Ishikawa (cell line): ENCODE measurements around the gene SGK2.

Experiments used
- CEBPB ChIP-seq: IDR thresholded peaks from 2 replicates; pipeline ENCODE4 v1.6.1; 2012
- CREB1 ChIP-seq: IDR thresholded peaks from 2 replicates; pipeline ENCODE4 v1.6.1; 2012; ENCODE audit warnings: low read depth
- EGR1 ChIP-seq: IDR thresholded peaks from 2 replicates; pipeline ENCODE4 v1.6.1; 2012
- EP300 ChIP-seq: IDR thresholded peaks from 2 replicates; pipeline ENCODE4 v1.6.1; 2012; ENCODE audit warnings: borderline replicate concordance
- FOXM1 ChIP-seq: IDR thresholded peaks from 2 replicates; pipeline ENCODE4 v1.6.1; 2012; ENCODE audit warnings: low read depth, borderline replicate concordance
- NFIC ChIP-seq: IDR thresholded peaks from 2 replicates; pipeline ENCODE4 v1.6.1; 2012
- RAD21 ChIP-seq: IDR thresholded peaks from 2 replicates; pipeline ENCODE4 v1.6.1; 2012; ENCODE audit warnings: low read depth
- TAF1 ChIP-seq: IDR thresholded peaks from 2 replicates; pipeline ENCODE4 v1.6.1; 2012; ENCODE audit warnings: low read depth, mild to moderate bottlenecking
- TCF12 ChIP-seq: IDR thresholded peaks from 2 replicates; pipeline ENCODE4 v1.6.1; 2012; ENCODE audit warnings: low read depth
- TEAD4 ChIP-seq: IDR thresholded peaks from 2 replicates; pipeline ENCODE4 v1.6.1; 2012
- YY1 ChIP-seq: IDR thresholded peaks from 2 replicates; pipeline ENCODE4 v1.6.1; 2012; ENCODE audit warnings: low read depth
- ZBTB7A ChIP-seq: IDR thresholded peaks from 2 replicates; pipeline ENCODE4 v1.6.1; 2012; ENCODE audit warnings: low read depth
- TF ChIP-seq, protein P1 (sequence below): IDR thresholded peaks from 2 replicates; pipeline ENCODE4 v1.6.1; 2012
- TF ChIP-seq, protein P2 (sequence below): IDR thresholded peaks from 2 replicates; pipeline ENCODE4 v1.6.1; 2012; ENCODE audit warnings: low read depth, mild to moderate bottlenecking
- TF ChIP-seq, protein P3 (sequence below): IDR thresholded peaks from 2 replicates; pipeline ENCODE4 v1.6.1; 2012

Gene SGK2

DNA sequence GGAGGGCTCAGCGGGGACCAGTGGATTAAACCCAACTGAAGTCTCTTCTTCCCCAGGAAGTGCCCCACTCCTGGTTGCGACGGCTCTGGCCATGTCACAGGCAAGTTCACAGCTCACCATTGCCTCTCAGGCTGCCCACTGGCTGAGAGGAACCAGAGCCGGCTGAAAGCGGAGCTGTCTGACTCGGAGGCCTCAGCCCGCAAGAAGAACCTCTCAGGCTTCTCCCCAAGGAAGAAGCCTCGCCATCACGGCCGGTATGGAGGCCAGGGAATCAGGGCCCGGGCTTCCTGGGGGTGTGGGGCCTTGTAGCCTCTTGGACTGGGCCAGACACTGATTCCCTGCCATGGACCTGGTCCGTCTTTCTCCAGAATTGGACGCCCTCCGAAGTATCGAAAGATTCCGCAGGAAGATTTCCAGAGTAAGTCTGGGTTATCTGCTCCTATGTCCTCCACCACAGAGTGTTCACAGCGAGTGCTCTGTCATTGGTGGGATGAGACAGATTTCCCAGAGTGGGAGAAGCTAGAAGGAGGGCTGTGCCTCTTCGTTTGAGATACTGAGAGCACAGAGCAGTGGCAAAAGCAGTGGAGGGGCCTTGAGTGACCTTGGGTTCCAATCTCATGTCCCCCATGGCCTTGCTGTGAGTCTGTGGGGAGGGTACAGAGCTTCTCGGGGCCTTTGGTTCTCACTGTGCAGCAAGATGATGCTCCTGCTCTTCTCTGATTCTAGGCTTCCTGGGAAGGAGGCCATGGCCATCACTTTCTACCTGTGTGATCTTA lies 22.6 kb upstream of the SGK2 start:
- no peak for TF ChIP-seq RAD21
- TF ChIP-seq YY1, result no peak
- TF ChIP-seq CREB1, result no peak
- no peak for TF ChIP-seq CEBPB
- no peak for TF ChIP-seq NFIC
- TF ChIP-seq, protein P1, sequence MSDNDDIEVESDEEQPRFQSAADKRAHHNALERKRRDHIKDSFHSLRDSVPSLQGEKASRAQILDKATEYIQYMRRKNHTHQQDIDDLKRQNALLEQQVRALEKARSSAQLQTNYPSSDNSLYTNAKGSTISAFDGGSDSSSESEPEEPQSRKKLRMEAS, result no peak
- no peak for TF ChIP-seq EP300
- TF ChIP-seq EGR1, result no peak
- TF ChIP-seq, protein P2, sequence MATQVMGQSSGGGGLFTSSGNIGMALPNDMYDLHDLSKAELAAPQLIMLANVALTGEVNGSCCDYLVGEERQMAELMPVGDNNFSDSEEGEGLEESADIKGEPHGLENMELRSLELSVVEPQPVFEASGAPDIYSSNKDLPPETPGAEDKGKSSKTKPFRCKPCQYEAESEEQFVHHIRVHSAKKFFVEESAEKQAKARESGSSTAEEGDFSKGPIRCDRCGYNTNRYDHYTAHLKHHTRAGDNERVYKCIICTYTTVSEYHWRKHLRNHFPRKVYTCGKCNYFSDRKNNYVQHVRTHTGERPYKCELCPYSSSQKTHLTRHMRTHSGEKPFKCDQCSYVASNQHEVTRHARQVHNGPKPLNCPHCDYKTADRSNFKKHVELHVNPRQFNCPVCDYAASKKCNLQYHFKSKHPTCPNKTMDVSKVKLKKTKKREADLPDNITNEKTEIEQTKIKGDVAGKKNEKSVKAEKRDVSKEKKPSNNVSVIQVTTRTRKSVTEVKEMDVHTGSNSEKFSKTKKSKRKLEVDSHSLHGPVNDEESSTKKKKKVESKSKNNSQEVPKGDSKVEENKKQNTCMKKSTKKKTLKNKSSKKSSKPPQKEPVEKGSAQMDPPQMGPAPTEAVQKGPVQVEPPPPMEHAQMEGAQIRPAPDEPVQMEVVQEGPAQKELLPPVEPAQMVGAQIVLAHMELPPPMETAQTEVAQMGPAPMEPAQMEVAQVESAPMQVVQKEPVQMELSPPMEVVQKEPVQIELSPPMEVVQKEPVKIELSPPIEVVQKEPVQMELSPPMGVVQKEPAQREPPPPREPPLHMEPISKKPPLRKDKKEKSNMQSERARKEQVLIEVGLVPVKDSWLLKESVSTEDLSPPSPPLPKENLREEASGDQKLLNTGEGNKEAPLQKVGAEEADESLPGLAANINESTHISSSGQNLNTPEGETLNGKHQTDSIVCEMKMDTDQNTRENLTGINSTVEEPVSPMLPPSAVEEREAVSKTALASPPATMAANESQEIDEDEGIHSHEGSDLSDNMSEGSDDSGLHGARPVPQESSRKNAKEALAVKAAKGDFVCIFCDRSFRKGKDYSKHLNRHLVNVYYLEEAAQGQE, result no peak
- no peak for TF ChIP-seq TCF12
- TF ChIP-seq ZBTB7A, result no peak

DNA sequence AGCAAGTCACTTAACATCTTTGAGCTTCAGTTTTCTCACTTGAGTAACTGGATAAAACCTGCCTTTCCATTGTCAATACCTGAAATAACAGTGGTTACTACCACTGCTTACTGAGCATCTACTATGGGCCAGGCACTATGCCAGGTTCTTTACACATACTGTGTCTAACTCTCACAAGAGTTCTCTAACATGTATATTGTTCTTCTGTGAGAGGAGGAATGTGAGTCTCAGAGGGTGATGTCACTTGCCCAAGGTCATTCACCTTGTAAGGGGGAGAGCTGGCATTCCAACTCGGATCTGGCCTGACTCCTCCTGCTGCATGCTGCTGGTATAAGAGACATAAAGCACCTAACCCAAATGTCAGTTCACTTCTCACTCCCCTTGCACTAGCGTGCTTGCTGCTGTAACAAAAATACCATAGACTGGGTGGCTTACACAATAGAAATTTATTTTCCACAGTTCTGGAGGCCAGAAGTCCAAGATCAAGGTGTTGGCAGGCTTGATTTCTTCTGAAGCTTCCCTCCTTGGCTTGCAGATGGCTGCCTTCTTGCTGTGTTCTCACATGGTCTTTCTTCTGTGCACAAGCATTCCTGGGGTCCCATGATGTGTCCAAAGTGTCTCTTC lies 21.9 kb upstream of the SGK2 start:
- no peak for TF ChIP-seq TCF12
- no peak for TF ChIP-seq YY1
- no peak for TF ChIP-seq CREB1
- TF ChIP-seq, protein P2, result no peak
- TF ChIP-seq, protein P3, sequence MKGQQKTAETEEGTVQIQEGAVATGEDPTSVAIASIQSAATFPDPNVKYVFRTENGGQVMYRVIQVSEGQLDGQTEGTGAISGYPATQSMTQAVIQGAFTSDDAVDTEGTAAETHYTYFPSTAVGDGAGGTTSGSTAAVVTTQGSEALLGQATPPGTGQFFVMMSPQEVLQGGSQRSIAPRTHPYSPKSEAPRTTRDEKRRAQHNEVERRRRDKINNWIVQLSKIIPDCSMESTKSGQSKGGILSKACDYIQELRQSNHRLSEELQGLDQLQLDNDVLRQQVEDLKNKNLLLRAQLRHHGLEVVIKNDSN, result no peak
- no peak for TF ChIP-seq NFIC
- no peak for TF ChIP-seq RAD21
- no peak for TF ChIP-seq TEAD4
- TF ChIP-seq CEBPB, result no peak
- TF ChIP-seq, protein P1, result no peak
- TF ChIP-seq ZBTB7A, result no peak
- TF ChIP-seq TAF1, result no peak
- no peak for TF ChIP-seq FOXM1
- TF ChIP-seq EGR1, result no peak
- TF ChIP-seq EP300, result no peak

DNA sequence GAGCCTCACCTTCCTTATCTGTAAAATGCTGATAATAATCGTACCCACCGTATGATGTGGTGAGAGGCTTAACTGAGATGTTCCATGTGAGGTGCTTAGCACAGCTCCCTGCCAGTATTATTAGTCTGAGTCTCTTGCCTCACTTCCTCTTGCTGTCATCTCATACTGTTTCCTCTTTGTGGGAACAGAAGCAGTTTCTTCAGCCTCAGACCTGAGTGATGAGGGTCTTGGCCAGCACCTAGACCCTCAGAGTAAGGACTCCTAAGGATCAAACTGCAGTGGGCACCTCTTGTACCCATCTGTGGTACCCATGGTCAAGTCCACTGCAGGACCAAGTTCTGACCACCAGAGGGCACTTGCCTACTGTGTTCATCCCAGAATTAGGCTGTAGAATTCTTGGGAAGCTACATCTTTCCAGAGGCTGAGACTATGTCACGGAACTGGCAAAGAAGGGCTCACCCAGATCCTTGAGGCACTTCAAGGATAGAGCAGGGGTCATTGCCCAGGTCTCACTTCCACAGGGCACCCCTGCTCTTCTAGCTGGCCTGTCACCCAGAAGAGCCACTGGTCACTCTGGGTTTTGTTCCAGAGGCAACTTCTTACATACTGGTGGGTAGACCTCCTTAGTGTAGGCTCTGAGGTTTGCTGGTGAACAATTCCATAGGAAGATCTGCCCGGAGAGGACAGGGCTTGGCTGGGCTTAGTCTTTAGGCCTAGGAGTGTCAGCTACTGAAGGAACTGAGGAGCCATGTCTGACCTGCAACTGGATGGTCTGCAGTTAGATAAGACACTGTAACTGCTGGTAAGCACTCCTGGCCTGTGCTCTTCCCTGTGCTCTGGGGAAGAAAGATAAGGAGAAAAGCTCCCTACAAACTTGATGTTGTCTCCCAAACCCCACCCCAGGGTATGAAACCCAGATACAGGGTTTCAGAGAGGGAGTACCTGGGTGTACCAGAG lies 20.6 kb upstream of the SGK2 start:
- no peak for TF ChIP-seq EGR1
- no peak for TF ChIP-seq TEAD4
- TF ChIP-seq RAD21, result peak; percentile 81

DNA sequence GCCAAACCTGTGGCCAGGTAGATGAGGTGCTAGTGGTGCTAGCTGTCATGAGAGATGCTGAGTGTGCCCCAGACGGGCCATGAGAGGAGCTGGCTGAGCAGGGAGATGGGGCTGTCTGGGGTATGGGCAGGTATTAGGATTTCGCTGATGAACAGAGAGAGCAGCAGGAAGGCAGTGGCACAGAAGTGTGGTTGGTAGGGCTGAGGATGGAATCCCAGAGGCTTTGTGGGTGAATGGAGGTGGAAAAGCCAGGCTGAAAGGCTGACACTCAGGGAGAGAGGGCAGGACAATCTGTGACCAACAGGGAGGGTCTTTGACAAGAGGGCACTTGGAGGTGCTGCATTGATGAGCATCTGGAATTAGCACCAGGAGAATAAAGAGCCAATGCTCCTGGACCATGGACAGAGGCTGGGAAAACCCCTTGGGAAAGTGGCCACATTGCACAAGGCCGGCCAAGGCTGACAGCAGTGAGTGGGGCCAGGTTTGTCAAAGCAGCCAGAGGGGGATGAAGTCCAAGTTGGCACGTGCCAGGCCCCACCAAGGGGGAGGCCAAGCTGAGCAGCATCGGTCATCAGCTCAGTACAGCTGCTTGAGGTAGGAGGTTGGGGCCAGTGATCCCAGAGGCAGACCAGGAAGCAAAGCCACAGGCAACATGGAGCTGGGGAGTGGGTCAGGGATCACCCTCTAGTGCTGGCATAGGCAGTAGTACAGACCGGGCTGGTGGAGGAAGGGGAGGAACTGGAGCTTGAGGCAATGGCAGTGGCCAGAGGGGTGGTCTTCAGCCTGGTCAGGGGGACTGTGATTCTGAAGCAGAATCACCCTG lies 19.7 kb upstream of the SGK2 start:
- no peak for TF ChIP-seq TEAD4
- TF ChIP-seq, protein P2, result peak; percentile 51; the same call in 1 of the 2 replicates
- TF ChIP-seq TAF1, result no peak
